ENCODE results near the gene FBXW8. TPM values are rescaled to one million over a fixed set of nuclear protein-coding genes. Genes with fewer than 3 reads are reported as not detected.
A peak's percentile ranks its signal among the peaks of the same experiment; 100 is the strongest.

The FBXW8 gene
- total RNA-seq, 2 donors from 2014 or later: 26.1 to 34.7 TPM

DNA sequence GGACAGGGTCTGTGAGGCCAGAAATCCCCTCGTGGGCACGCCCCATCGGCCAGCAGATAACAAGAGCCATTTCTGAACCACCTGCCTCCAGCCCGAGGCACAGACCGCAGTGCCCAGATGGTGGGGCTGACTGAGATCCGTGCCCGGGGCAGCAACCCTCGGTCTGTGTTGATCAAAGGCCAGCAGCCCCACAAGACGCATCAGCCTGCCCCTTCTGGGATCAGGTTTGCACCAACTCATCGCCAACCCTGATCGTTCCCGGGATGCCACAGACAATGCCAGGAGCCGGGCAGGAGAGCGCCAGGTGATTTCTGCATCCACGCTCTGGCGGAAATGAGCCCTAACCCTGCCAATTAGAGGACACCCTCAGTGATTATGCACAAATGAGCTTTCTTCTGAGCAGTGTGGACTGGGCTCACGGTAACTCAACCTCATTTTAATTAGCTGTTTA is 124.0 kb downstream of the FBXW8 start:
- Mint-ChIP-seq H3K4me1 (peaks cover 21% of the 10 kb centered on the region), H3K36me3 (ENCODE audit: low read depth) (peaks cover 8% of the 10 kb centered on the region), H3K27ac (no peak overlapping the region), H3K4me3 (no peak overlapping the region), H3K9me3 (no peaks in the 10 kb centered on the region), H3K27me3 (ENCODE audit: insufficient read depth) (no peaks in the 10 kb centered on the region)
- TF ChIP-seq, protein P1, sequence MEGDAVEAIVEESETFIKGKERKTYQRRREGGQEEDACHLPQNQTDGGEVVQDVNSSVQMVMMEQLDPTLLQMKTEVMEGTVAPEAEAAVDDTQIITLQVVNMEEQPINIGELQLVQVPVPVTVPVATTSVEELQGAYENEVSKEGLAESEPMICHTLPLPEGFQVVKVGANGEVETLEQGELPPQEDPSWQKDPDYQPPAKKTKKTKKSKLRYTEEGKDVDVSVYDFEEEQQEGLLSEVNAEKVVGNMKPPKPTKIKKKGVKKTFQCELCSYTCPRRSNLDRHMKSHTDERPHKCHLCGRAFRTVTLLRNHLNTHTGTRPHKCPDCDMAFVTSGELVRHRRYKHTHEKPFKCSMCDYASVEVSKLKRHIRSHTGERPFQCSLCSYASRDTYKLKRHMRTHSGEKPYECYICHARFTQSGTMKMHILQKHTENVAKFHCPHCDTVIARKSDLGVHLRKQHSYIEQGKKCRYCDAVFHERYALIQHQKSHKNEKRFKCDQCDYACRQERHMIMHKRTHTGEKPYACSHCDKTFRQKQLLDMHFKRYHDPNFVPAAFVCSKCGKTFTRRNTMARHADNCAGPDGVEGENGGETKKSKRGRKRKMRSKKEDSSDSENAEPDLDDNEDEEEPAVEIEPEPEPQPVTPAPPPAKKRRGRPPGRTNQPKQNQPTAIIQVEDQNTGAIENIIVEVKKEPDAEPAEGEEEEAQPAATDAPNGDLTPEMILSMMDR (conservative IDR thresholded peaks at IDR 0.05): no peak
- H3K9me3 ChIP-seq (ENCODE audit: control insufficient read depth, low read length): no peaks in the 10 kb centered on the region
- 92 to 98% methylated on average over 12 to 17 of the region's 17 CpGs for WGBS, 2 experiments (ENCODE audit: insufficient coverage in 1 of 2, insufficient read length in 1 of 2)
- H3K36me3 ChIP-seq (ENCODE audit: control insufficient read depth, insufficient read depth, low read length): peaks cover 6% of the 10 kb centered on the region
- H3K27me3 ChIP-seq (ENCODE audit: control insufficient read depth, insufficient read depth, low read length, poor library complexity, severe bottlenecking): no peaks in the 10 kb centered on the region
- no peak overlapping the region for H3K4me3 ChIP-seq (ENCODE audit: low read length)
- H3K27ac ChIP-seq (ENCODE audit: low read depth, low read length): no peak overlapping the region
- H3K9ac ChIP-seq (ENCODE audit: extremely low read depth, low read length, poor library complexity, severe bottlenecking): no peak overlapping the region
- peak; percentile 49 for DNase-seq
- H3K4me1 ChIP-seq (ENCODE audit: control insufficient read depth, insufficient read depth, low read length): peaks cover 14% of the 10 kb centered on the region

DNA sequence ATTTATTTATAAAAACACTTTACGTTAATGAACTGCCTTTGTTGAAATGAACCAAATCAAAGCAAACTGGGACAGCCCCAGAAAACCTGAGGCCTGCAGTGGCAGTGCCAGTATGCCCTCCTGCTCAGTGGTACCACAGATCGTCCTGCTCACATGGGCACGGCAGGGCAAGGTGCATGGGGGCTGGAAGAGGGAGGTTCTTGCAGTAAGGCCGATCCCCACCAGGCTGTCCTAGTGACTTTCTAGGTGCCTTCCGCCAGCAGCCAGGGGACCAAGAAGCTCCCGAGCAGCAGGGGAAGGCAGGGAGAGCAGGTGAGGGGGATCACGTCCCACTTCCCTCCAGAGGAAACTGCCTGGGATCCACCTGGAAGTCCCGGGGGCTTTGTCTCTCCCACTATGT is 124.5 kb downstream of the FBXW8 start:
- TF ChIP-seq, protein P1 (conservative IDR thresholded peaks at IDR 0.05): peak; percentile 46
- Histone ChIP-seq H3K9me3 (ENCODE audit: control insufficient read depth, low read length) (no peaks in the 10 kb centered on the region), H3K9ac (ENCODE audit: extremely low read depth, low read length, poor library complexity, severe bottlenecking) (no peak overlapping the region), H3K36me3 (ENCODE audit: control insufficient read depth, insufficient read depth, low read length) (peaks cover 6% of the 10 kb centered on the region), H3K27ac (ENCODE audit: low read depth, low read length) (no peak overlapping the region), H3K4me3 (ENCODE audit: low read length) (no peak overlapping the region), H3K4me1 (ENCODE audit: control insufficient read depth, insufficient read depth, low read length) (peaks cover 14% of the 10 kb centered on the region), H3K27me3 (ENCODE audit: control insufficient read depth, insufficient read depth, low read length, poor library complexity, severe bottlenecking) (no peaks in the 10 kb centered on the region)
- Mint-ChIP-seq H3K4me1 (peaks cover 21% of the 10 kb centered on the region), H3K27me3 (ENCODE audit: insufficient read depth) (no peaks in the 10 kb centered on the region), H3K36me3 (ENCODE audit: low read depth) (peaks cover 3% of the 10 kb centered on the region), H3K27ac (no peak overlapping the region), H3K4me3 (no peak overlapping the region), H3K9me3 (no peaks in the 10 kb centered on the region)
- peak; percentile 76 for DNase-seq
- 89 to 91% methylated on average over 3 to 8 of the region's 8 CpGs for WGBS, 2 experiments (ENCODE audit: insufficient coverage in 1 of 2, insufficient read length in 1 of 2)

DNA sequence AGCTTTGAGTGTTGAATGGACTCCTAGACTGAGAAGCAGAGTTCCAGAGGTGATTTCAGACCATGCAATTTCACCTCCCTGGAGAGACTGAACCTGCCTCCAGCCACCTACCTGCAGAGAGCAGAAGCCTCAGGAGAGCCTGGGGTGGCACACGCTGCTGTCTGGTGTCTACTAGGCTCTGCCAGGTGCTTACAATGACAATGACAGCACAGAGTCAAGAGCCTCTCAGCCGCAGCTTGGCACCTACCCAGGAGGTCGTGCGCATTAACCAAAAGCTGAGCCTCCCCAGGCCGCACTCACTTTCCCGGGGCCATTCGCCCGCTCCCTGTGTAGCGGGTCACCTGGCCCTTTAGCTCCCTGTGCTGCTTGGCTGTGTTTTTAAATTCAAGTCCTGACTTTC is 125.3 kb downstream of the FBXW8 start:
- no peaks in the 10 kb centered on the region for H3K9me3 Mint-ChIP-seq
- DNase-seq: no peak
- H3K27ac Mint-ChIP-seq: no peak overlapping the region
- Histone ChIP-seq H3K4me3 (ENCODE audit: low read length) (no peak overlapping the region), H3K36me3 (ENCODE audit: control insufficient read depth, insufficient read depth, low read length) (peaks cover under 1% of the 10 kb centered on the region), H3K27ac (ENCODE audit: low read depth, low read length) (no peak overlapping the region), H3K4me1 (ENCODE audit: control insufficient read depth, insufficient read depth, low read length) (peaks cover 14% of the 10 kb centered on the region), H3K9ac (ENCODE audit: extremely low read depth, low read length, poor library complexity, severe bottlenecking) (no peak overlapping the region), H3K27me3 (ENCODE audit: control insufficient read depth, insufficient read depth, low read length, poor library complexity, severe bottlenecking) (no peaks in the 10 kb centered on the region), H3K9me3 (ENCODE audit: control insufficient read depth, low read length) (no peaks in the 10 kb centered on the region)
- H3K27me3 Mint-ChIP-seq (ENCODE audit: insufficient read depth): no peaks in the 10 kb centered on the region
- H3K4me3 Mint-ChIP-seq: no peak overlapping the region
- WGBS, 2 experiments (ENCODE audit: insufficient coverage in 1 of 2, insufficient read length in 1 of 2): 91 to 95% methylated on average over 6 to 9 of the region's 9 CpGs
- H3K4me1 Mint-ChIP-seq: peaks cover 24% of the 10 kb centered on the region
- TF ChIP-seq, protein P1 (conservative IDR thresholded peaks at IDR 0.05): no peak
- no peaks in the 10 kb centered on the region for H3K36me3 Mint-ChIP-seq (ENCODE audit: low read depth)

All from endodermal cell (in vitro differentiated cells).